Endometrial microvascular endothelial cells (primary cell): ENCODE measurements around the gene RHBDL1. TPM values are rescaled to one million over a fixed set of nuclear protein-coding genes. Genes with fewer than 3 reads are reported as not detected.

Experiments
- in situ Hi-C: cut with HindIII; loops from 2 replicates; pipeline ENCODE4 v1.10.0; 2017; ENCODE audit warnings: low sequenced_read_pairs, low pct_unique_long_range_greater_than_20kb; ENCODE audit errors: inconsistent ontology term
- total RNA-seq: library from RNA; depleted of rRNA; stranded (reverse); fragments of >200 nt; gene quantifications from one replicate; pipeline ENCODE4 v1.2.3, GENCODE V29; 2015; ENCODE audit errors: inconsistent ontology term

RHBDL1 gene
- 2.1 TPM for total RNA-seq

GRCh38 chr16:674968-675883, at the start of gene RHBDL1:
Gene RHBDL1 (plus strand): TSS chr16:675671. CDS start chr16:675791, 120 bp downstream.
- in situ Hi-C loops = no loop called here

- in situ Hi-C loops = no loop called here
Observed at GRCh38 chr16:625977-626765, 49.3 kb upstream of the RHBDL1 start.

GRCh38 chr16:626787-627453, 48.6 kb upstream of the RHBDL1 start:
- in situ Hi-C loops = no loop called here

GRCh38 chr16:627454-628239, 47.8 kb upstream of the RHBDL1 start:
- in situ Hi-C loops = no loop called here

GRCh38 chr16:628321-629061, 47.0 kb upstream of the RHBDL1 start:
- in situ Hi-C loops = no loop called here

GRCh38 chr16:629185-629832, 46.2 kb upstream of the RHBDL1 start:
- in situ Hi-C loops = no loop called here

- in situ Hi-C loops = no loop called here
Observed at GRCh38 chr16:629833-630248, 45.6 kb upstream of the RHBDL1 start.

GRCh38 chr16:630249-630814, 45.1 kb upstream of the RHBDL1 start:
- in situ Hi-C loops = no loop called here

GRCh38 chr16:630815-631405, 44.6 kb upstream of the RHBDL1 start, which contains the start of gene WFIKKN1:
Gene WFIKKN1 (plus strand): TSS chr16:630985. CDS start chr16:631254, 269 bp downstream.
- in situ Hi-C loops = no loop called here

GRCh38 chr16:631808-632358, 43.6 kb upstream of the RHBDL1 start:
- in situ Hi-C loops = no loop called here

GRCh38 chr16:632486-633335, 42.8 kb upstream of the RHBDL1 start:
- in situ Hi-C loops = no loop called here

- in situ Hi-C loops = no loop called here
Observed at GRCh38 chr16:633336-634050, 42.0 kb upstream of the RHBDL1 start.

- in situ Hi-C loops = no loop called here
Observed at GRCh38 chr16:634051-634670, 41.3 kb upstream of the RHBDL1 start.

GRCh38 chr16:634996-635395, 40.5 kb upstream of the RHBDL1 start:
- in situ Hi-C loops = no loop called here
